DOHH2 (cell line): ENCODE results near the gene SDE2.

Experiments
- EZH2phosphoT487 ChIP-seq: fragments of 200-600 bp; sonication (generic); IDR thresholded peaks from 2 replicates; pipeline ENCODE4 v1.6.1; 2017; ENCODE audit warnings: borderline replicate concordance, mild to moderate bottlenecking, antibody characterized with exemption, low read length, moderate library complexity, mixed read lengths
- TF ChIP-seq, protein P1 (sequence below): fragments of 200-600 bp; sonication (generic); IDR thresholded peaks from one replicate; pipeline ENCODE4 v1.5.1; 2014; ENCODE audit warnings: antibody characterized with exemption, mild to moderate bottlenecking, low read depth, low read length; ENCODE audit not compliant: poor library complexity, severe bottlenecking

DNA sequence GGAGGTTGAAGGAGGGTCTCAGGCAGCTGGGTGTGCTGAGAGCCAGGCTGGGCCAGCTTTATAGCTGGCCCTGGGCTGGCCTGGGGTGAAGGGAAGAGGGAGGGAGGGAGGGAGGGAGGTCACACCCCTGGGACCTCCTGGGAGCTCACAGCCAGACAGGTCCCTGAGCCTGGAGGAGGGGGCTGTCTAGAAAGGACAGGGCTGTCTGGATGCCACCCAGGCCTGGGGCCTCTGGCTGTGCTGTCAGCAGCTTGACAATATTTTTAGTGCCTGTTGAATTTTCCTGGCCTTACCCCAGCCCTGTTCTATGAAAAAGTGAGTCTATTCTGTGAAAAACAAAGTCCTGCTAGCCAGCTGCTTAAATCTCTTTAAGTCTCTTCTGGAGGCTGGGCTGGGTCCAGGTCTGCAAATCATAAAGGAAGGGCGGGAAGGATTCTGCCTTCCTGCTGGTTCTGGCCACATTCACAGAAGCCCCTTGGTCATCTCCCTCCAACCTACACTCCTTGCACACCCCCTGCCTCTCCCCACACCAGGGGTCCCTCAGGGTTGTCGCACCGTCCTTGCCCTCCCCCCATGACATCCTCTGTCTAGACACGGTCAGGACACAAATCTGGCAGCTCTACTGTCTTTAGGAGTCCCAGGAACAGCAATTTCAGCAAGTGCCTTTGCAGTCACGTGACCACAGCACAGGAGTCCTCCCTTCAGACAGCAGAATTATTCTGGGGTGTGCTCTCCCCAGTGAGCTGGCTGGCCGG lies 57.8 kb downstream of the SDE2 start, which contains the start of gene LEFTY2:
- TF ChIP-seq, protein P1, sequence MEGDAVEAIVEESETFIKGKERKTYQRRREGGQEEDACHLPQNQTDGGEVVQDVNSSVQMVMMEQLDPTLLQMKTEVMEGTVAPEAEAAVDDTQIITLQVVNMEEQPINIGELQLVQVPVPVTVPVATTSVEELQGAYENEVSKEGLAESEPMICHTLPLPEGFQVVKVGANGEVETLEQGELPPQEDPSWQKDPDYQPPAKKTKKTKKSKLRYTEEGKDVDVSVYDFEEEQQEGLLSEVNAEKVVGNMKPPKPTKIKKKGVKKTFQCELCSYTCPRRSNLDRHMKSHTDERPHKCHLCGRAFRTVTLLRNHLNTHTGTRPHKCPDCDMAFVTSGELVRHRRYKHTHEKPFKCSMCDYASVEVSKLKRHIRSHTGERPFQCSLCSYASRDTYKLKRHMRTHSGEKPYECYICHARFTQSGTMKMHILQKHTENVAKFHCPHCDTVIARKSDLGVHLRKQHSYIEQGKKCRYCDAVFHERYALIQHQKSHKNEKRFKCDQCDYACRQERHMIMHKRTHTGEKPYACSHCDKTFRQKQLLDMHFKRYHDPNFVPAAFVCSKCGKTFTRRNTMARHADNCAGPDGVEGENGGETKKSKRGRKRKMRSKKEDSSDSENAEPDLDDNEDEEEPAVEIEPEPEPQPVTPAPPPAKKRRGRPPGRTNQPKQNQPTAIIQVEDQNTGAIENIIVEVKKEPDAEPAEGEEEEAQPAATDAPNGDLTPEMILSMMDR: no peak
- TF ChIP-seq EZH2phosphoT487: no peak
